H1 (cell line): ENCODE results near the gene LPIN2. TPM values are rescaled to one million over a fixed set of nuclear protein-coding genes. Genes with fewer than 3 reads are reported as not detected.

Source experiments
- CTCF ChIA-PET: fragments of 300-600 bp; sonication (Branson Sonifier 250); formaldehyde crosslinking; loops from one replicate; lab custom pipeline; 2021; ENCODE audit not compliant: partially characterized antibody; lab: Charles Lee
- POLR2A ChIA-PET: fragments of 300-600 bp; sonication (Branson Sonifier 250); formaldehyde crosslinking; loops from one replicate; lab custom pipeline; 2021; ENCODE audit warnings: inconsistent platforms; ENCODE audit not compliant: partially characterized antibody; lab: Charles Lee
- DNase-seq, 2 experiments: peaks; one replicate each; pipeline versions ENCODE4 v3.0.0 to v3.0.0-alpha.2; 2010 to 2022; ENCODE audit warnings: low spot score in 2 of 2, low read depth in 1 of 2, mixed read lengths in 1 of 2
- FAIRE-seq: peaks from 2 replicates; lab custom pipeline; 2011; peaks lifted over from hg19 to GRCh38; lab: Jason Lieb, UNC
- H2AFZ ChIP-seq: 2 replicates; pipeline ENCODE4 v1.8.1; 2012; ENCODE audit warnings: low read length, inconsistent platforms
- H2AK5ac ChIP-seq: 2 replicates; pipeline ENCODE4 v1.6.1; 2013; ENCODE audit warnings: low read depth, low read length
- H2BK120ac ChIP-seq: replicated peaks from 2 replicates; pipeline ENCODE3; 2013; ENCODE audit warnings: low read depth, low read length, inconsistent platforms
- H2BK12ac ChIP-seq: 2 replicates; pipeline ENCODE4 v1.6.1; 2013; ENCODE audit warnings: low read depth, low read length
- H2BK15ac ChIP-seq: 2 replicates; pipeline ENCODE4 v1.6.1; 2013; ENCODE audit warnings: low read length
- H2BK20ac ChIP-seq: 2 replicates; pipeline ENCODE4 v1.6.1; 2013; ENCODE audit warnings: low read length
- H2BK5ac ChIP-seq: 2 replicates; pipeline ENCODE4 v1.6.1; 2013; ENCODE audit warnings: low read depth, low read length
- H3K14ac ChIP-seq: 2 replicates; pipeline ENCODE4 v1.6.1; 2013; ENCODE audit warnings: inconsistent platforms; ENCODE audit not compliant: insufficient read length
- H3K18ac ChIP-seq: 2 replicates; pipeline ENCODE4 v1.6.1; 2013; ENCODE audit warnings: low read length; ENCODE audit errors: extremely low read depth
- H3K23ac ChIP-seq: 2 replicates; pipeline ENCODE4 v1.6.1; 2013; ENCODE audit warnings: inconsistent platforms; ENCODE audit not compliant: insufficient read length
- H3K23me2 ChIP-seq: 2 replicates; pipeline ENCODE4 v1.6.1; 2013; ENCODE audit warnings: low read depth, low read length
- H3K27ac ChIP-seq: 2 replicates; pipeline ENCODE4 v1.6.1; 2011; ENCODE audit warnings: low read depth, low read length, inconsistent platforms
- H3K27me3 ChIP-seq, 4 experiments: replicated peaks in 1 of 4; 1 replicate in 1 of 4; 2 replicates in 3 of 4; pipeline versions ENCODE4 v1.6.1 to v1.8.1; 2011 to 2013; ENCODE audit warnings: low read length in 3 of 4, mild to moderate bottlenecking in 3 of 4, inconsistent platforms in 2 of 4, mixed read lengths in 2 of 4, moderate library complexity in 1 of 4; ENCODE audit not compliant: control insufficient read depth in 3 of 4, insufficient read depth in 3 of 4; ENCODE audit errors: extremely low read depth in 1 of 4
- H3K36me3 ChIP-seq, 4 experiments: 2 replicates each; pipeline versions ENCODE4 v1.6.1 to v1.8.1; 2011 to 2013; ENCODE audit warnings: mild to moderate bottlenecking in 4 of 4, low read length in 3 of 4, moderate library complexity in 2 of 4, control low read depth in 1 of 4, inconsistent platforms in 1 of 4; ENCODE audit not compliant: insufficient read depth in 4 of 4, control insufficient read depth in 2 of 4
- H3K4ac ChIP-seq: replicated peaks from 2 replicates; pipeline ENCODE3; 2013; ENCODE audit warnings: low read length, low read depth, mixed read lengths, inconsistent platforms; ENCODE audit not compliant: insufficient read length
- H3K4me1 ChIP-seq, 4 experiments: replicated peaks in 1 of 4; 1 replicate in 1 of 4; 2 replicates in 3 of 4; pipeline versions ENCODE4 v1.6.1 to v1.8.1; 2011 to 2013; ENCODE audit warnings: low read length in 3 of 4, inconsistent platforms in 2 of 4, mixed read lengths in 1 of 4; ENCODE audit not compliant: insufficient read depth in 4 of 4, control insufficient read depth in 3 of 4
- H3K4me2 ChIP-seq, 2 experiments: 2 replicates each; pipeline versions ENCODE4 v1.6.1 to v1.8.1; 2011 to 2013; ENCODE audit warnings: low read depth in 2 of 2, low read length in 2 of 2, control low read depth in 1 of 2, inconsistent platforms in 1 of 2, mild to moderate bottlenecking in 1 of 2; ENCODE audit not compliant: insufficient read depth in 1 of 2
- H3K4me3 ChIP-seq, 4 experiments: fragments of 200-600, 300-600 bp in 1 of 4; sonication (generic), shearing (Covaris generic), sonication (Bioruptor Twin) in 1 of 4; 2 replicates each; pipeline versions ENCODE4 v1.5.1 to v1.8.1; 2011 to 2016; ENCODE audit warnings: low read length in 4 of 4, low read depth in 3 of 4, control low read depth in 2 of 4, inconsistent platforms in 2 of 4, mild to moderate bottlenecking in 2 of 4, mixed read lengths in 1 of 4, moderate library complexity in 1 of 4; ENCODE audit not compliant: insufficient read depth in 2 of 4; ENCODE audit errors: extremely low read depth in 1 of 4
- H3K56ac ChIP-seq: replicated peaks from 2 replicates; pipeline ENCODE3; 2013; ENCODE audit warnings: low read depth, mild to moderate bottlenecking, mixed read lengths, low read length, inconsistent platforms; ENCODE audit not compliant: insufficient read length
- H3K79me1 ChIP-seq: 2 replicates; pipeline ENCODE4 v1.6.1; 2013; ENCODE audit warnings: low read depth, low read length, control low read depth
- H3K79me2 ChIP-seq, 2 experiments: 2 replicates each; pipeline versions ENCODE4 v1.6.1 to v1.8.1; 2012 to 2013; ENCODE audit warnings: low read length in 2 of 2, mild to moderate bottlenecking in 2 of 2, inconsistent platforms in 1 of 2; ENCODE audit not compliant: insufficient read depth in 2 of 2, control insufficient read depth in 1 of 2
- H3K9ac ChIP-seq, 4 experiments: replicated peaks in 1 of 4; 1 replicate in 1 of 4; 2 replicates in 3 of 4; pipeline versions ENCODE4 v1.6.1 to v1.8.1; 2011 to 2013; ENCODE audit warnings: low read depth in 3 of 4, low read length in 3 of 4, control low read depth in 2 of 4, mild to moderate bottlenecking in 2 of 4, moderate library complexity in 2 of 4, inconsistent platforms in 1 of 4; ENCODE audit errors: extremely low read depth in 1 of 4
- H3K9me3 ChIP-seq, 2 experiments: 2 replicates each; pipeline versions ENCODE4 v1.6.1 to v1.8.1; 2012 to 2013; ENCODE audit warnings: mild to moderate bottlenecking in 2 of 2, moderate library complexity in 2 of 2, control low read depth in 1 of 2, inconsistent platforms in 1 of 2, low read depth in 1 of 2, low read length in 1 of 2, mixed read lengths in 1 of 2; ENCODE audit not compliant: insufficient read depth in 2 of 2
- H4K20me1 ChIP-seq, 2 experiments: replicated peaks in 1 of 2; 2 replicates each; pipeline versions ENCODE3 to v1.8.1; 2011 to 2013; ENCODE audit warnings: inconsistent platforms in 2 of 2, low read length in 2 of 2, mild to moderate bottlenecking in 1 of 2; ENCODE audit not compliant: insufficient read depth in 2 of 2, control insufficient read depth in 1 of 2
- H4K5ac ChIP-seq: 2 replicates; pipeline ENCODE4 v1.6.1; 2013; ENCODE audit warnings: low read length, low read depth, mixed read lengths, inconsistent platforms; ENCODE audit not compliant: insufficient read length
- H4K8ac ChIP-seq: 2 replicates; pipeline ENCODE4 v1.8.0; 2013; ENCODE audit warnings: mild to moderate bottlenecking, moderate library complexity, low read length, inconsistent platforms; ENCODE audit not compliant: insufficient read depth; ENCODE audit errors: extremely low read depth
- H4K91ac ChIP-seq: replicated peaks from 2 replicates; pipeline ENCODE3; 2013; ENCODE audit warnings: low read length, mixed read lengths, inconsistent platforms; ENCODE audit not compliant: insufficient read length
- WGBS, 2 experiments: shearing (Covaris generic) in 1 of 2; methylation state at CpG; one replicate each; pipeline versions ENCODE4 v1.1.6 to v1.1.7; 2013 to 2015; ENCODE audit warnings: low lambda C conversion rate in 2 of 2, mixed read lengths in 2 of 2, inconsistent platforms in 1 of 2, low coverage in 1 of 2, missing lambda C conversion rate in 1 of 2; ENCODE audit not compliant: insufficient replicate concordance in 2 of 2, insufficient coverage in 1 of 2, insufficient read length in 1 of 2; ENCODE audit errors: extremely low coverage in 1 of 2, missing lambda C conversion rate in 1 of 2; 5-methylcytosine and 5-hydroxymethylcytosine counted together
- polyA plus RNA-seq, 7 experiments: library from polyadenylated mRNA; depleted of rRNA in 3 of 7; stranded (reverse) in 5 of 7; unstranded in 2 of 7; fragments of >200 nt in 5 of 7; fragments of 200-250 nt in 2 of 7; gene quantifications; 1 replicate in 5 of 7; 2 replicates in 1 of 7; 4 replicates in 1 of 7; pipeline versions ENCODE4 v1.2.1 to v1.2.3, GENCODE V29; 2011 to 2013; ENCODE audit warnings: missing spikeins in 2 of 7, mixed read lengths in 2 of 7
- total RNA-seq: library from RNA; stranded (reverse); fragmentation: NEBNext Ultra II Directional; extraction: Animal tissue kit (Norgen Biotek cat#: 25700); gene quantifications from 2 replicates; pipeline ENCODE4 v1.2.1, GENCODE V29; 2021

The LPIN2 gene
- total and polyA plus RNA-seq, 2 of the 8 experiments (the other 6 are each of a cell fraction or from before 2014, with no cell fraction given): 7.4 to 14.2 TPM

GRCh38 chr18:2984703-2985261 is 28.2 kb downstream of the LPIN2 start:
- ChIA-PET POLR2A (no interaction called here), CTCF (interaction anchor here (0.6 to 3.3 kb wide), 20 partner anchors 8 to 1403 kb away, joined by 3 to 21 read pairs (median 4); no protein-coding TSS in a partner anchor)
- Histone ChIP-seq H4K91ac (no peak overlapping the region), H2BK120ac (no peak overlapping the region), H2BK12ac (no peak overlapping the region), H2AK5ac (no peak overlapping the region), H3K4me3 (no peak overlapping the region), H3K23me2 (no peaks in the 10 kb centered on the region), H3K9ac (no peak overlapping the region), H3K23ac (no peak overlapping the region), H4K5ac (no peak overlapping the region), H2BK20ac (no peak overlapping the region), H3K79me2 (peaks cover 0 to 66% of the 10 kb centered on the region in 2 experiments; a peak in 2 of 4 replicates), H2AFZ (no peak overlapping the region), H3K27ac (no peak overlapping the region), H4K8ac (no peak overlapping the region), H3K79me1 (no peaks in the 10 kb centered on the region; the same call in 1 of the 2 replicates), H3K9me3 (no peaks in the 10 kb centered on the region), H3K4me2 (no peak overlapping the region), H3K27me3 (no peaks in the 10 kb centered on the region), H2BK15ac (no peak overlapping the region), H4K20me1 (no peaks in the 10 kb centered on the region), H3K18ac (no peak overlapping the region), H3K36me3 (no peaks in the 10 kb centered on the region), H2BK5ac (no peak overlapping the region), H3K14ac (no peak overlapping the region), H3K56ac (no peak overlapping the region), H3K4me1 (peaks cover 0 to 11% (median 9%) of the 10 kb centered on the region in 4 experiments; a peak in 6 of 7 replicates), H3K4ac (no peak overlapping the region)
- 94% methylated on average over 2 of the region's 2 CpGs; no CpG with 5 or more reads in 1 of the 2 experiments for WGBS, 2 experiments
- DNase-seq (no peak), FAIRE-seq (no peak)
